OCI-LY1 (cell line): ENCODE measurements around the gene C1orf52.

Source experiments
- H2AFZ ChIP-seq: fragments of 200-600 bp; sonication (generic), shearing (Covaris generic); 2 replicates; pipeline ENCODE4 v1.6.0; 2014; ENCODE audit warnings: antibody characterized with exemption, mild to moderate bottlenecking, low read length
- H3F3A ChIP-seq: fragments of 200-600 bp; sonication (generic), shearing (Covaris generic); 2 replicates; pipeline ENCODE4 v1.6.0; 2014; ENCODE audit warnings: mild to moderate bottlenecking, antibody characterized with exemption, low read length, moderate library complexity; ENCODE audit not compliant: insufficient read depth
- H3K27ac ChIP-seq: fragments of 200-600 bp; sonication (generic); 2 replicates; pipeline ENCODE4 v1.5.1; 2014; ENCODE audit warnings: low read length, mixed run types, mild to moderate bottlenecking, low read depth; ENCODE audit not compliant: poor library complexity, severe bottlenecking
- H3K27me3 ChIP-seq: fragments of 200-600 bp; sonication (generic); 2 replicates; pipeline ENCODE4 v1.6.0; 2014; ENCODE audit warnings: antibody characterized with exemption, mild to moderate bottlenecking, low read length, moderate library complexity; ENCODE audit not compliant: insufficient read depth
- H3K36me3 ChIP-seq: fragments of 200-600 bp; sonication (generic); 2 replicates; pipeline ENCODE4 v1.6.1; 2014; ENCODE audit warnings: mild to moderate bottlenecking, antibody characterized with exemption, low read length, moderate library complexity, mixed read lengths; ENCODE audit not compliant: insufficient read depth
- H3K4me1 ChIP-seq: fragments of 200-600 bp; sonication (generic); 2 replicates; pipeline ENCODE4 v1.5.1; 2014; ENCODE audit warnings: mild to moderate bottlenecking, low read length, moderate library complexity; ENCODE audit not compliant: insufficient read depth, severe bottlenecking
- H3K4me2 ChIP-seq: fragments of 200-600 bp; sonication (generic), shearing (Covaris generic); 2 replicates; pipeline ENCODE4 v1.6.1; 2014; ENCODE audit warnings: low read length
- H3K4me3 ChIP-seq: fragments of 200-600 bp; sonication (generic); 2 replicates; pipeline ENCODE4 v1.5.1; 2014; ENCODE audit warnings: low read length, low read depth, mild to moderate bottlenecking, mixed read lengths; ENCODE audit not compliant: poor library complexity, severe bottlenecking
- H3K79me2 ChIP-seq: fragments of 200-600 bp; shearing (Covaris generic); 2 replicates; pipeline ENCODE4 v1.6.1; 2016; ENCODE audit warnings: mixed run types, low read length, mixed read lengths; ENCODE audit not compliant: insufficient read depth
- H3K9ac ChIP-seq: fragments of 200-600 bp; sonication (generic), shearing (Covaris generic); 2 replicates; pipeline ENCODE4 v1.6.1; 2014; ENCODE audit warnings: mild to moderate bottlenecking, low read length, mixed read lengths
- H3K9me2 ChIP-seq: fragments of 200-600 bp; sonication (generic), shearing (Covaris generic); 2 replicates; pipeline ENCODE4 v1.6.1; 2014; ENCODE audit warnings: low read depth, mild to moderate bottlenecking, low read length, mixed read lengths
- H3K9me3 ChIP-seq: fragments of 200-600 bp; shearing (Covaris generic); 2 replicates; pipeline ENCODE4 v1.6.1; 2014; ENCODE audit warnings: low read length, mixed read lengths
- H4K20me1 ChIP-seq: fragments of 200-600 bp; sonication (generic), shearing (Covaris generic); 2 replicates; pipeline ENCODE4 v1.6.0; 2016; ENCODE audit warnings: mild to moderate bottlenecking, low read length; ENCODE audit not compliant: insufficient read depth
- EZH2 ChIP-seq: fragments of 200-600 bp; sonication (generic), shearing (Covaris generic); IDR thresholded peaks from 2 replicates; pipeline ENCODE4 v1.8.0; 2017; ENCODE audit warnings: borderline replicate concordance, mixed run types, mild to moderate bottlenecking, antibody characterized with exemption, low read length, moderate library complexity, mixed read lengths
- TF ChIP-seq, protein P1 (sequence below): fragments of 200-600 bp; sonication (generic), shearing (Covaris generic); IDR thresholded peaks from 2 replicates; pipeline ENCODE4 v1.5.1; 2017; ENCODE audit warnings: mild to moderate bottlenecking, antibody characterized with exemption, low read length, moderate library complexity, mixed read lengths

The C1orf52 gene

DNA sequence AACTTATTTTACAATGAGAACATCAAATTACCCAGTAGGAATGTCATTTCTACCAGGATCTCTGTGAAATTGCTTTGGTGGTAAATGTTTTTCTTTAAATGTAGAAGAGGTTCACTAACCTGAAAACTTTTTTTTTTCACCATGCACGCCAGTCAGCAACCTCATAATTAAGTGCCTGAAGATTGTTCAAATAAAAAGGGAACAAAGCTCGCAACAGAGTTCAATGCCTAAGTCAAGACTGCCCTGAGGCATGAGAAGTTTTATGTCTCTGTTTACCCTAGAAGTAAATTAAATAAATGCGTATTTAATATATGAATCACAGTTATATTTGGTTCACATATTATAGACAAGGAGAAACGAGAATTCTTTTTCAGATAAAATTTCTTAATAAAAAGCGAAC is 44.8 kb downstream of the C1orf52 start:
- no peaks in the 10 kb centered on the region for H3K4me1 ChIP-seq
- no peaks in the 10 kb centered on the region for H3K27me3 ChIP-seq
- no peaks in the 10 kb centered on the region for H3K9me3 ChIP-seq
- H3K9me2 ChIP-seq, result no peaks in the 10 kb centered on the region
- H4K20me1 ChIP-seq, result no peaks in the 10 kb centered on the region
- H3K4me3 ChIP-seq, result no peak overlapping the region
- H3K4me2 ChIP-seq, result no peak overlapping the region
- no peaks in the 10 kb centered on the region for H3F3A ChIP-seq
- no peak overlapping the region for H2AFZ ChIP-seq
- H3K9ac ChIP-seq, result no peak overlapping the region
- H3K36me3 ChIP-seq, result no peaks in the 10 kb centered on the region
- no peak overlapping the region for H3K27ac ChIP-seq
- no peaks in the 10 kb centered on the region for H3K79me2 ChIP-seq
- TF ChIP-seq, protein P1, sequence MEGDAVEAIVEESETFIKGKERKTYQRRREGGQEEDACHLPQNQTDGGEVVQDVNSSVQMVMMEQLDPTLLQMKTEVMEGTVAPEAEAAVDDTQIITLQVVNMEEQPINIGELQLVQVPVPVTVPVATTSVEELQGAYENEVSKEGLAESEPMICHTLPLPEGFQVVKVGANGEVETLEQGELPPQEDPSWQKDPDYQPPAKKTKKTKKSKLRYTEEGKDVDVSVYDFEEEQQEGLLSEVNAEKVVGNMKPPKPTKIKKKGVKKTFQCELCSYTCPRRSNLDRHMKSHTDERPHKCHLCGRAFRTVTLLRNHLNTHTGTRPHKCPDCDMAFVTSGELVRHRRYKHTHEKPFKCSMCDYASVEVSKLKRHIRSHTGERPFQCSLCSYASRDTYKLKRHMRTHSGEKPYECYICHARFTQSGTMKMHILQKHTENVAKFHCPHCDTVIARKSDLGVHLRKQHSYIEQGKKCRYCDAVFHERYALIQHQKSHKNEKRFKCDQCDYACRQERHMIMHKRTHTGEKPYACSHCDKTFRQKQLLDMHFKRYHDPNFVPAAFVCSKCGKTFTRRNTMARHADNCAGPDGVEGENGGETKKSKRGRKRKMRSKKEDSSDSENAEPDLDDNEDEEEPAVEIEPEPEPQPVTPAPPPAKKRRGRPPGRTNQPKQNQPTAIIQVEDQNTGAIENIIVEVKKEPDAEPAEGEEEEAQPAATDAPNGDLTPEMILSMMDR, result no peak
- no peak for TF ChIP-seq EZH2

DNA sequence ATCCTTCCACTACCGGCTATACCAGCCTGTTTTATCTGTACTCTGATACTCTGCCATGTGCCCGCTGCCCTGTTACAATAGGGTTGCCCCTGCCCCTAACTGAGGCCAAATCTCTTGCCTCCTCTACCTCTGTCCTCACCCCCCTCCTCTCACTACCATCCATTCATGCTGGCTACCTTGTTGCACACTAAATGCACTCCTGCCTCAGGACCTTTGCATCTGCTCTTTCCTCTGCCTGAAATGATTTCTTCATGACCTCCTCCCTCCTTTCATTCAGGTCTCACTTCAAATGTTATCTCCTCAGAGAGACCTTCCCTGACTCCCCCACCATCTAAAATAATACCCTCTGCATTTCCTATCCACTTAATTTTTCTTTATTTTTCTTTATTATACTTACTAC is 51.0 kb downstream of the C1orf52 start:
- H3K79me2 ChIP-seq, result no peaks in the 10 kb centered on the region
- H3K4me1 ChIP-seq, result no peaks in the 10 kb centered on the region
- no peak overlapping the region for H3K4me3 ChIP-seq
- H3K4me2 ChIP-seq, result no peak overlapping the region
- no peak overlapping the region for H3K9ac ChIP-seq
- no peaks in the 10 kb centered on the region for H3K9me2 ChIP-seq
- no peaks in the 10 kb centered on the region for H3K27me3 ChIP-seq
- H3K9me3 ChIP-seq, result no peaks in the 10 kb centered on the region
- no peaks in the 10 kb centered on the region for H3K36me3 ChIP-seq
- no peaks in the 10 kb centered on the region for H3F3A ChIP-seq
- no peak for TF ChIP-seq EZH2
- TF ChIP-seq, protein P1, result no peak
- H4K20me1 ChIP-seq, result no peaks in the 10 kb centered on the region
- H3K27ac ChIP-seq, result no peak overlapping the region
- no peak overlapping the region for H2AFZ ChIP-seq

DNA sequence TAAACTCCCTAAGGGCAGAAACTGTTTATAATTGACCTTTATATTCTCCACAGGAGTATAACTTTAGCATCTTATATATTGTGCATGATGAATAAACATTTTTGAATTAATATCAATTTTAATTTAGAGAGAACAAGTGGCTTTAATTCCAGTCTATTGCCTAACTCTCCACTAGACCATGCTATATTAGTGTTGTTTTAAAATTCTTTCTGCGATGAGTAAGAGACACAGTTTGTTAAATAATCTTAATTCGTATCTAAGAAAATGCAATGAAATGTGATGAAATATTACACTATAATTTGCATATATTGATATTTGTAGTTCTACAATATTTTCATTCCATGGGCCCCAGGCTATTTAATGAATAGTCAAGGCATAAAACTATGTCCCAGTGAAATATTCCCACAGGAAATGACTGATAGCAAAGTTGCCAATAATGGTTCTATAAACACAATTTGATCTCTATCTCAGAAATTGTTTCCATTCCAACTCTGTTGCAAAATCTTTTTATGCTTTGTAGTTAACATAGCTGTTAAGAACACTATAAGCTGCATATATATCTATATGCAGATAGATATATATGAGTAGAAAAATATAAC is 55.8 kb downstream of the C1orf52 start:
- Histone ChIP-seq H2AFZ (no peak overlapping the region), H3K9ac (no peak overlapping the region), H3K4me2 (no peak overlapping the region)

More for the DNA sequence above, 55.8 kb downstream of the C1orf52 start:
- no peaks in the 10 kb centered on the region for H3K27me3 ChIP-seq
- no peaks in the 10 kb centered on the region for H4K20me1 ChIP-seq
- H3K9me3 ChIP-seq, result no peaks in the 10 kb centered on the region
- TF ChIP-seq EZH2, result no peak
- TF ChIP-seq, protein P1, result no peak
- peaks cover 23% of the 10 kb centered on the region for H3K4me1 ChIP-seq
- no peaks in the 10 kb centered on the region for H3K36me3 ChIP-seq
- H3K79me2 ChIP-seq, result no peaks in the 10 kb centered on the region
- H3K4me3 ChIP-seq, result no peak overlapping the region
- no peak overlapping the region for H3K27ac ChIP-seq
- H3K9me2 ChIP-seq, result no peaks in the 10 kb centered on the region
- no peaks in the 10 kb centered on the region for H3F3A ChIP-seq
